Measurements from ENCODE around the gene STXBP3.

Gene STXBP3

DNA sequence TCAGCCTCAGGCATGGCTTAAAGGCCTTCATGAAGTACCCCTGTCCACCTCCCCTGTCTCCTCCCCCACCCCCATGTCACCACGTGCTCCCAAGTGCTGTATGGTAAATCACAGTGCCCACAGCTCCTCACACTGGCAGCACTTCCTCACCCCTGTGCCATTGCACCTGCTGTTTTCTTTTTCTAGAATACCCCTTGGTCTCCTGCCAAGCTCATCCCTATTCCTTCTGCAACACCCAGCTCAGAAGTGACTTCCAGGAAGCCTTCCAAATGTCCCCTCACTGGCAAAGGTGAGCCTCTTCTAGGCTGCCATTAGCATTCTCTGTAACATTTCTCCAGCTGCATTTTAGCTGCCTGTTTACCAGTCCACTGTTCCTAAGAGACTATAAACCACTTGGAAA lies 101.0 kb downstream of the STXBP3 start:
- DNase-seq = no peak

DNA sequence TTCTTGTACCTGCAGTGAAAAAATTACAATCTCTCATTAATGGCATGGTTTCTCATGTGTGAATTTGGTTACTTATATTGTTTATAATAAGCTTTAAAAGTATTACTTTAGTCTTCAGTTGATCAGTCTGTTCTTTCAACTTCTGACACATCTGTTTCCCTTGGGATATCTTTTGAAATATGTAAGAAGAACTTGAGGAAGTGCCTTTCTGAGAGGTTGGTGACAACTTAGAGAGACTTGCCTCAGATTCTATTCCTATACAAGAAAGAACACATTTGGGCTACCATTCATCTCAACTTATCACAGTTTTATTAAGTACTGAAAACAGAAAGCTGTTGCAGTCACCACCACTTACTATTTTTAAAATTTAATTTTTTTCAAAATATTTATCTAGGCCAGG lies 102.3 kb downstream of the STXBP3 start:
- DNase-seq = no peak

DNA sequence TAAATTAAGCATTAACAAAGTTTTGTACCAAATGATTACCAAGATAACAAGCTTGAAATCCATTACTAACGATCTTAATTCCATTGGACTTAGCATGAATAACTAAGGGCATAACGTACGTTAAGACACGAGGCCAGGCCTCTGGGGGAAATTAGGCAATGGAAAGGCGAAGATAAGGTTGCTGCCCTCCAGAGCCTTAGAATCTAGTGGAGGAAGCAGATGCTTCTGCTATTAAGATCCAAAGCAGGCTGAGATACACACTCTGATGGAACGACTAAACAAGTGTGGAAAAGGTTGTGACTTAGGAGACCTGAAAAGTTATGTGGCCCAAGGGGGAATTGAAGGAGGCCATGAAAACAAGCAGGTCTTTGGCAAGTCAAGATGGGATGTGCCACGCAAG lies 104.5 kb downstream of the STXBP3 start:
- DNase-seq = no peak

DNA sequence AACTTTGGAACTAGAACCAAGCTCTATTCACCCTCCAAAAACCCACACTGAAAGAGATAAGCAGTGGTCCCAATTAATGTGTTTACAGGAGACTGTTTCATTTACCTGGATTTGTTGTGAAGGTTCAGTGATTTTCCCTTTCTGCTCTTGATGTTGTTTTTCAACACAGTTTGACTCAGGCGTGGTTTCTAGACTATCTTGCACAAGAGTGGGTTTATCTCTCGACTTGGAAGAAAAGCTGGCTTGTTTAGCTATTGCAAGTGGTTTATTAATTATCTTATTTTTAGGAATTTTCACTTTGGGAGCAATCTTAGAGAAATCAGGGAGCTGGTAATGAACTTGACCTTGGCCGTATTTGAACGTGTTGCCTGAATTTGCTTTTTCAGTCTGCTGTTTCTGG lies 105.1 kb downstream of the STXBP3 start:
- no peak for DNase-seq

DNA sequence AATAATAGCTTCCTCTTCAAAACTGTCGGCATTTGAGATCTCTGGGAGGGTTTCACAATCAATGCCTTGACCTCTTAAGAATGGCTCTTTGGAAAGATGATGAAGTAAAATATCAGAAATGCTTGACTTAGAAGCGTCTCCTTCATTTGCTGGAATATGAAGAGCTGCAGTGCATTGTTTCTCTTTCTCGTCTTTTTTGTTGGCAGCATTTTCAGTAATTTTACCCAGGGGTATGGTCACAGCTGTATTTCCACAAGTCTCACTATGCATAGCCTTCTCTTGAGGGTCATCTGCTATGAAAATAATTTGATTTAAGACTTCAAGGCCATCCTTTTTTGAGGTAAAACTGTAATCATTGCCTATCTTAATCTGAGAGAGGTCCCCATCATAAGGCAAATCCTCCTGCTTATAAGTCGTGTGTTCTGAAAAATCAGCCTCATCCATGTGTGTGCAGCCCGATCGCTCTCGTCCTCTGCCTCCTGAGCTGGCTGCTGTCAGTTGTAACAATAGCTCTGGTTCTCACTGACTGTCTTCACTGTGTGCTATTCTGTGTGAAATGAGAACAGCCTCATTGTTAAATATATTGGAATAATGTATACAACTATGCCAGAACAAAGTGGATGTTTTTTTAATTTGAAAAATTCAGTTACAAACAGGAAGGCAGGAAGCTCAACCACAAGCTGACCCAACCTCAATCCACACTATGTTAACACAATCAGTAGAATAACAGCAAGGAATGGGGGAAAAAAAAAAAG lies 105.9 kb downstream of the STXBP3 start:
- DNase-seq = no peak

DNA sequence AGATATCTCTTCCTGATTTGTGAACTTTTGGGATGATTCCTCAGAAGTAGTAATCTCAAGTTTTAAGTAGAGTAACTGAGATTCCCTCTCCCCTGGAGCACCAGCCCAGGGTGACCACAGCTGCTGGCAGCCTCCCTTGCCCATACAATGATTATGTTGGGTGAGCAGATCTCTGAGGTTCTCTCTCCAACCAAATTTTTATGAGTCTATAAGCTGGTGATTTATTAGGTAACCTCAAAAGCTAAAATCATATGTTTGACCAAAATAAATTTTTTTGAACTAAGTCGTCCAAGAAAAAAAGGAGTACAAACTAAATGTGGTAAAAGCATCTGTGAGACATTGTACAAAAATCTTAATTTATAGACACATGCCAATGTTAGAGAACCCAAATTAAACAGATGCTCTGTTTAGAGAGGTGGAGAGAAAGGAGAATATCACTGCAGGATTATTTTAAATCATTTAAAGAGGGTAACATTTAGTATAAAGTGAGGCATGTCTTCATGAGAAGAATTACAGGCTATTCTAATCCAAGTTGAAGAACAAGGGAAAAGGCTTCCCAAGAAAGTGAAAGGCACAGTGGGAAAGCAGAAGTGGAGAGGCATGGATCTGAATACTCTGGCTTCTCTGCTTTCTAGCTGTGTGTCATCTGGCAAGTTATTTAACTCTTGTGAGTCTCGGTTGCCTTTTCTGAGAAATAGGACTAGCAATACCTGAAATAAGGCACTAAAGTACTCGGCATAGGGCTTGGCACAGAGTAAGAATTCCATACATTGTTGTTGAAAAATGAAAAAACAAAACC lies 107.9 kb downstream of the STXBP3 start:
- no peak for DNase-seq

DNA sequence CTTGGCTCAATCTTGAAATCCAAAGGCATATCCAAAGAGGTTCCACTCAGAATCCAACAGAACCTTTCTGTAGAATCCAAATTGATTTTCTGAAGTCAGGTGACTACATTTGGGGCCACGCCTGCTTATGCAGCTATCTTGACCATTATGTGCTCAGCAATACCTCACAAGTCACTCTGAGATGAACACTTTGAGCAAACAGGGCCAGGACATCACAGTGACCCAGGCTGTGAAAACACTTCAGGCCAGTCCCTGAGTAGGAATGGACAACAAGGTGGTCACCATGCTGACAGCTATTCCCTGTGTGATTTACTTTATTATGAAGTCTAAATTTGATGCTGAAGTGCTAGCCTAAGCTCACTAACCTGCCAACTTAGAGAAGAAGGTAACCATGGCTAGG lies 110.5 kb downstream of the STXBP3 start, which contains the start of gene AKNAD1:
TSS of gene AKNAD1 (minus strand) at position 101 of the 400 bp plus-strand sequence. CDS start 4,430 bp downstream, outside the sequence.
- no peak for DNase-seq

DNA sequence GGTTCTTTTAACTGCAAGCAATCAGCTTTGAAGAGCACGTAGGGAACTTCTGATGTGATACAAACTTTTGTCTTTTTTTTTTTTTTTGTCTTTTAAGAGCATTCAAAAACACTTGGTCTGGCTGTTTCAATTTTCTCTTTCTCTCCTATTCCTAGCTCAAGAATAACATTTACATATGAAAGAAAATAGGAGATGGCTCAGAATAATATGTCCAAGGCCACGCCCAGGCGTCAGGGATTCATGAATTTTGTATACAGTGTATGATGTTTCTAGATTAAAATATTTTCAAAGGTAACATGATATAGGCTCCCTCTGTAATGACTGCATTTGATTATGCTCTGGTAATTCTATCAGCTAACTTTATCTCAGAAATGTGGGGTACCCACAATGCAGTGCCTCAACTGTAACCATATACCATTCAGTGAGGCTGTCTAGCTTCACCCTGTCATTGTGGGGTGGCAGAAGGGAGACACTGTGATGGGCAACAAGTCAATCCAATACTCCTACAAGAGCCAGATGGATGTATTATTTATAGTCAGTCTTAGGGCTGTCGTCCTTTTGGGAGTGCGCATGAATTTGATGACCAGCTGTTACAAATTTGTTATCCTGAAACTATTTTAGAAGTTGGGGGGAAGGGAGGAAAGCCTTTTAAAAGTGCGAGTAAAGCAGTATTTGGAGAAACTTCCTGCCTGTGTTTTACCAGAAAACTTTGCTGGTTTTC lies 111.9 kb downstream of the STXBP3 start:
- DNase-seq = no peak
